Activated CD8-positive, alpha-beta memory T cell treated with anti-CD3 and anti-CD28 coated beads for 4 hours (primary cell): ENCODE data around the gene MRPS18B.
A peak's percentile ranks its signal among the peaks of the same experiment; 100 is the strongest.

Experiments
- DNase-seq, 2 donors: peaks; one replicate each; pipeline ENCODE4 v3.0.0-alpha.2; 2020; ENCODE audit warnings: low read depth in 2 of 2

Gene MRPS18B

DNA sequence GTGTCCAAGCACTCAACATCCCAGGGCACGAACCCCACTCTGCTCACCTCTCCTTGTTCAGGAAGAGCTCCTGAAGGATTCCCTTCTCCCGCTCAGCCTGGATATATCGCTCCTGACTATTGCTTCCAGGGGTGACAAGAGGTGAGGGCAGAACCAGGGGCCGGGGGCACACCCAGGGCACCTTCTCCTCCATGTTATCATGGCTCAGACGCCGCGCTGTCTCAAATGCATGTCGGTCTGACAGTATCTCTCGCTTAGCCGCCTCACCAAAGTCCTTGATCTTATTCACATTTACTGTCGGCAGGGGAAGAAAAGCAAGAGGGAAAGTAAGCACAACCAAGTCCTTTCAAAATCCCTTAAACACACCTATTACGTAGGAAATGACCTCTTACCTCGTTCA is 13.7 kb upstream of the MRPS18B start:
- no peak for DNase-seq

DNA sequence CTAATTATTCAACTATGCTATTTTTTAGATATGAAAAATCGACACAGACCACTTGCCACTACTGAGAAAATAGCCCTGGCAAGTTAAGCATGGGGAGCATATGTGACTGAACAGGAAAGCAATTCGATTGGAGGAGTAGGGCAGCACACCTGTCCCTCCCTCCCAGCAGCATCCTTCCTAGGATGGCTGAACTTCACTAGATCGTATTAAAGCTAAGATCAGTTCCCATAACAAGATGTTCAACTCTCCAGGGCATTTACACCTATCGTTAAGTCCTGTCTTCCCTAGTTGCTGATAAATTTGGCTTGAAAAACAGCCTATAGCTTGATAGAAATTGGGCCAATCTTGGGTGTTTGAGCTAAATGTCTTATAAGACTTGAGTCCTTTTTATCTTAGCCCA is 7.6 kb upstream of the MRPS18B start:
- no peak for DNase-seq

DNA sequence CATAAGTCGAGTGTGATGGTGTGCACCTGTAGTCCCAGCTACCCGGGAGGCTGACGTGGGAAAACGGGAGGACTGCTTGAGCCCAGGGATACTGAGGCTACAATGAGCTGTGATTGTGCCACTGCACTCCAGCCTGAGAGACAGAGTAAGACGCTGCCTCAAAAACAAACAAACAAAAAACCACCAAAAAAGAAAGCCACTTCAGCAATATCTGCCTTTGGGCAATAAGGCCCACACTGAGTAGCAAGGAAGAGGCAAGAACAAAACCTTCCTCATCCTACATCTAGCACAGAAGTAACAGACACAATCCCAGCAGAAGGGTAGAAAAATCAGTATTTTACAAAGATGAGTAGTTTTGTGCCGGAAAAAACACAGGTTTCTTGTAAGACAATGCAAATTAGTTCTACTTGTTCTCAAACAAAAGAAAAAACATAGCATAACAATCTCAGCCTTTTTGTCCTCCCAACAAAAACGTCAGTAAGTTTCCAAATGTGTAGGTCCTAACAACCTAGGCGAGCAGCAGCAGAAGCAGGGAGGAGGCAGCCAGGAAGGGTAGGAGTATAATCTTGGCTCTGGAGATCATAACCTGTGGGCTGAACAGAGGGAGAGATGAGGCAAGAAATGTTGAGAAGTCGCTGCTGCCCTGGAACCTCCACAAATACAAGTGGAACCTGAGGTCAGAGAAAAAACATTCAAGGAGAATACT is 6.3 kb upstream of the MRPS18B start:
- DNase-seq: no peak

DNA sequence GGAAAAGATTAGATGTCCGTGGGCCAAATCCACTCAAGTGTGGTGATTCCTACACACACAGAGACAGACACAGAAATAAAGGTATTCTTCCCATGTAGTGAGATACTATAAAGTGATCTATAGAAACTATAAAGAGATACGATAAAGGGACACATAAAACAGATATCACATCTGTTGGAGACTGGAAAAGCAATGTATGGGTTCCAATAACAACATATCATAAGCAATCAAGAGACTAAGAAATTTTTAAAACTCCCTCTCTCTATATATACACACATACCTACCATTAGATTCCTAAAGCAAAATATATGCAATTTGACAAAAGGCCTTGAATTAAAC is 5.8 kb upstream of the MRPS18B start:
- no peak for DNase-seq

DNA sequence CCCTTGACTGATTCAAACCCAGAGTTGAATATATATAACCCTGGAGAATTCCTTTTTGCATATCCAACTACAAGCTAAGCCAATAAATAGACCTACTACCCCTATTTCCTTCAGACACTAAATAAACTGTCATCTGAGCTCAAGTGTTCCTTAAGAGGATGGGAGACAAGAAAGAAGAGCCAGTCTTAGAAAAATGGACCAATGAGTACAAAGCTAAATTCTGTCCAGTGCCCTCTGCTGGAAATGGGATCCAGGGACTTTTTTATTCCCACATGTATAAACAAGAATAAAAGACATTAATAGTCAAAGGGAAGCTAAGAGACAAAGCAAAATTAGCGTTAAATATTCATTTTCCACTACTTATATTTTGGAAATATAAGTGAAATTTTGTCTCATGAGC is 5.4 kb upstream of the MRPS18B start:
- no peak for DNase-seq

DNA sequence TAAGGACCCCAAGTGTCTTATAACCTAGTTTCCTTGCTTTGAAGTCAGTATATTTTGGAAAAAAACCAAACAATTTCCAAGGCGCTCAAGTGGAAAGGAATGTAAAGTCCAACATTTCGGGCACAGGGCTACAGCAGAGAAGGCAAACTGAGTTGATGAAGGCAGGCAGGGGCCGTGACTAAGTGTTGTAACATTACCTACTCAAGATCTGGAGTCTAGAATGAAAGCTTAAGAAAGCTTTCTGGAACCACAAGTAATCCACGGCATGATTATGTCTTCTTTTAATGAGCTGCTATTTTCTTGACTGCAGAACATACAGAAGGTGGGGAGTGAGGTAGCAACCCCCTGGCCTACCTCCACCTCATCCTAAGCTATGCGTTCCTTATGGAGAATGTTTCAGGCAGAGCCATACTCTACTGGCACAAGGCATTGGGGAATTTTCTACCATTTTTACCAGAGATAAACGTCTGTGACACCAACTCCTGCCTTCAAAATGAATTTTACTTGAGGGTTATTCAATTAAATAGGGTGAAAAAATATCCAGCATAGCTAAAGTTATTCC is 4.9 kb upstream of the MRPS18B start:
- DNase-seq: no peak

DNA sequence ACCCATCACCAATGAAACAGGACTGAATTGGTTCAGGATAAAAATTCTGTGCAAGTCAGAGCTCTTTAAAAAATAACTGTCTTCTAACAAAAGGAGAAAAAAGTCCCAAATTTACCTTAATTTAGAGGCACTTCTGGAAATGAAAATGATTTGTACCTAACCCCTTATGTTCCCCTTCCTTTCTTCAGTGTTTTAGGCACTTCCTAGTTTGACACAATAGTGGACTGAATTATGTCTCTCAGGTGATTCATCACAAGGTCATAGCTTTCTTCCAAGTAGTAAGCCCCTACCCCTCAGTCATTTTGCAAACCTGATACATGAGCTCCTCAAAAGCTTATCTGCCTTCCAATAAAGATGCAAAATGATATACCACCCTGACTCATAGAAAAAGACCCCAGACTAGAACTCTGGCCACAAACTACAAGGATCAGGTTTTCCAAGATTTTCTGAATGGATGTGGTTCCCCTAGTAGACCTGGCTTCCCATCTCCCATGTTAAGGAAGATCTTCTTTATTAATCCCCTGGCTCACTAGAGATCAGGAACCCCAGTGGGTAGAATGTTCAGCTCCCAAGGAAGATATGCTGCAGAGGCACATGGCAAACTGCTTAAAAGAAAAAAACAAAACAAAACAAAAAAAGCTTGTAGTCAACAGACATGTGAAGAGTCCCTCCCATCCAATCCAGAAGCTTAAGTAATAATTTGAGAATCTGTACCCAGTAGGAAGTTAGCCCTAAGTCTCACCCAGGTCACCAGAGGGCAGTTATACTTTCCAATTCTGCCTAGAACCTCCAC is 4.2 kb upstream of the MRPS18B start:
- DNase-seq: no peak

DNA sequence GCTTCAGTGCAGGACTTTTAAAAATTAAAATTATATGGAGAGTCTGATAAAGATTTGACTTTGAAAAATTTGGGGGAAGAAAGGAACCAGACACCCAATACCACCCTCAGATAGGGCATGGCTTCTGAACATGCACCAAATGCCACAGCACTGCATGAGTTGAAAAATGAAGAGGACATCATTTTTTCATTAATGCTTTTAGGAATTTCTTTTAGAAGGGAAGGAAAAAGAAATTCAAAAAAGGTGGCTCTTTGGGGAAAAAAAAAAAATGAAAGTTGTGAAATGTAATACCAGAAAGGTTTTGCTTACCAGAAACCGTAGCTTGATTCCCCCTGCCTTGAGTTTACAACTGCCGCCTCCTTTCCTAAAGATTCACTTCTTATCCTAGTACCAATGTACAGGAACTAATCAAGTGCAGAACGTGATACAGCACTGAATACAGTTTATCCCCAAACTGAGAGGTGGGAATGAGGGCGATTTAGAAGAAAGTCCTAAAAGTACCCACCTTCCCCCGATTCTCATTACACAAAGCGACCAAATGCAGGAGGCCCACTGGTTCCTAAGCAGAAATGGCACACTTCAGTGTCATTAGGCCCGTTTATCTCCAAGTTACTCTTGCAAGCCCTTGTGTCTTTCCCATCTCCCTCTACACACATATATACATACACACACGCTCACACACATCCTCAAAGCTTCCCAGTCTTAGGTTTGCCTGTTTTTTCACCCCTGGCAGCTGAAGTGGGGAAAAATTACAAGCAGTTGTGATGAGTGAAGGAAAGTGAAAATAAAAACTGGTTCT is 3.4 kb upstream of the MRPS18B start:
- no peak for DNase-seq

DNA sequence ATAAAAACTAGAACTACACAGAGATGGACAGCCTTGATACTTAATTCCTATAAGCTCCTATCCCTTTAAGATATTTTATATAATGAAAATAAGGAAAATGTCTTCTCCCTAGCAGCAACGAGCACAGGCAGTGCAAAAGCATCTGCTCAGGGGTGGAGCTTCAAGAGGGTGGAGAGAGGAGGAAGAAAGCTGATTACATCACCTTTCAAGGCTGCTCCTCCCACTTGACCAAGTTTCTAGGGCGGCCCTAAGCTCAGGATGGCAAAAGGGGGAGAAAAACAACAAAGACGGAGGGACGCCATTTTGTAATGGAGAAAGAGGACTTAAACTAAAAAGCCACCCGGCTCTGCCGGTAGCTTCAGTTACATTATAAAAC is 2.8 kb upstream of the MRPS18B start:
- peak; percentile 62 to 80 for DNase-seq

DNA sequence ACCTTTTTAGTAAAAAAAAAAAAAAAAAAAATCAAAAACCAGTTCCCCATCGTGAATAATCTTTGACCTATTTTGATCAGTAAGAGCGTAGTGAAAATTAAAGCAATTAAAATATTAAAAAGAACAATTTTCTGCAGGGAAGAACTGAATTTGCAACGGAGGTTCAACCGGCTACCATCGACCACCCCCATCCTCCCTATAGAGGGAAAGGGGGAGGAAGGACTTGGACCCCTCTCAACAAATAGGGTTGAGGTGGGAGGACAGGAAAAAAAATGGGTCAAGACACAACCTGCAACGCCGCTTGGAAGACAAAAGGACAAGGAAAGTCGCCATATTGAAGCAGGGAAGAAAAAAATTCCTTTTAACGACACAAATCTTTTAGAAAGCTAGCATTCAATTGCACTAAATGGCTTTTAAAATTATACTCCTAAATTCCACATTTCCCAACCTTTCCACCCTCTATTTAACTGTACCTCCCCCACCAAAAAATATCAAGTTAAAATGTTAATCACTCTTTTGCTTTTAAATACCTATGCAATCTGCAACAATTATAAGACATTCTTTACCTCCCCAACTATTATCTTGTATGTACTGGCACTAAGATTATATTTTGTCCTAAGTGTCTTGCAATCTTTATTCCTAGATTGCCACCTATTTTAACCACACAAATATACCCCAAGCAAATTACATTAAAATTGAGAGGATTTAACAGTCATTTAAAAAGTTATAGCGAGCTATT is 2.3 kb upstream of the MRPS18B start:
- DNase-seq: no peak

DNA sequence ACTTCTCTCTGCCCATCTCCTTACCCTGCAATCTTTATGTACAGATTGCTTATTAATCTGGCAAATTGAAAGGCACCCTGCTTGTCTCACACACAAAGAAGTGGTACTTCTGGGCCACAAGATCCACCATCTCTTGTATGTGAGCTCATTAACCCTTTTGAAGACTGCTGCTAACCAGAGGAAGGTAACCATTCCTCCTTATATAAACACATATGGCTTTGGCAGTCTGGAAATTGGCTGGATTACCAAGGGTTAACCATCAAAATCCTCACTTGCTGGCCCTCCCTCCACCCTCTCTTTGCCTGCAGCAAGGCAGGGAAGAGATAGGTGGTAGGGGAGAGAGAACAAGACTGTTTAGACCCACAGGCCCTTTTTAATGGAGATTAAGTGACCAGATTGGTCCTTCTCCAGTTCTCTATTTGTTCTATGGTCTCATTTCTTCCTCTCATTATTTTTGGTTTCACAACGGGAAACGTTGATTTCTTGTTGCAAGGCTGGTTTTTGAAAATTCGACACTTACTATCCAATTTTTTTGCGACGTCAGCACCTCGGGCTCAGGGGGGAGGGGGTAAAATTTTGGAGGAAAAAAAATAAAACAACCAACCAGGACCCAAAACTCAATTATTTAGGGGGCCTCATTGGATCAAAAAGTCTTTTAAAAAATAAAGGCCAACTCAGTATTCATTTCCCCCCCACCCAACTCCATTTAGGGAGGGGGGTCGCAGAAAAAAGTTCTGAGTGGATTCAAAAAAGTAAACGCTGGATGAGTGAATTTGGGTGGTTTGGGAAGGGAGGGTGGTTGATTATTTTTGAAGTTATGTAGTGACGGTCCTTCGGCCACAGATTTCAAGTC is 1.5 kb upstream of the MRPS18B start:
- DNase-seq: no peak

DNA sequence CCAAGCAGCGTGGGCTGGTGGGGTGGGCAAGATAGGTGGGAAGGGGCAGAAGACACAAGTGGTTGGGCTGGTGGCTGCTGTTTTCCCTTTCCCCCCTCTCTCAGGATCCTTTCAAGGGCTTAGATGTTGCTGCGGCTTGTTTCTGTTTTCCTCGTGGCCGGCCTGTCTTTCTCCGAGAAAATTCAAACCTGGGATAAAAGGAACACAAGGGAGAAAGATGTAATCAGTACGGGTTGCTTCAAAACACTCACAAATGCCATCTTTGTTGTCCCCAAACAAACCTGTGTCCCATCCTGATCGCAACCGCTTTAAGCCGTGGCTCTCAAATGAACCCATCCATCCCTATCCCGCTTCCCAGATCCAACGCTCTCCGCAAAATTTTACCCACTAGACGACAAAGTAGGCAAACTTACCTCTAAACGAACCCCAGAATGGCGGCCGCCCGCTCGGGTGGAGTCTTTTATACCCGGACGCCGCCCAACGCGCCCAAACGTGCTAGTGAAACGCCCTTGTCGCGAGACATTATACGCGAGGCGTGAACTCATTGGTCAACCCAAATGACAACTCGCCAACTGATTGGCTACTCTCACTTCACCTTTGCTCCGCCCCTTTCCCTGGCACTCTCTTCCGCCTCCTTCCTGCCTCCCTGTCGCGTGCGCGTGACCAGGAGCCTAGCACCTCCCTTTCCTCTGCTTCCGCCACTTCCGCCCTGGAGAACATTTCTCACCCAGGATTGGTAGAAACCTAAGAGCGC is 652 bp upstream of the MRPS18B start, which contains the start of gene PPP1R10:
TSS of gene PPP1R10 (minus strand) at position 433 of the 754 bp plus-strand sequence. CDS start 7,299 bp downstream, outside the sequence.
- peak; percentile 95 to 100 for DNase-seq

DNA sequence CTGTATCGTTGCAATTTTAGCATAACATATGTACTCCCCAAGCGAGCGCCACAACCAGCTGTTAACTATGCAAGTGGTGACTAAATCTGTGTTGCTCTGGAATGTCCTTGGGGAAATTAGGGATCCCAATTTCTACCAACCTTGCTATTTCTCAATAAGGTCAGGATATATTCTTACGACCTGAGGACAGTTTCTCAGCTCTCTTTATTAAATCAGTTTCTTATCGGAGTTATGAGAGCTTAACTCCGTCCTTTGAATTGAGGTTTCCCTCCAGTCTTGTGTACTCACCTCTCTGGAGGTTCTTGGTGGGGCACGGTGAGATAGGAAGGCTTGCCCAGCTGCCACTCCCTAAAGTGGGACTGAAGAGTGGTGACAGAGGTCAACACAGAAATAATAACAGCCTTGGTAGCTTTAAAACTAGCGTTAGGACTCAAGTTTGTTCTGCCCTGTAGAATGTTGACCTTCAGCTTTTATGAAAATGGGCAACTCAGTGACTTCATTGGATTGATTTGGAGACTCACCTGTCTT is 694 bp downstream of the MRPS18B start:
- no peak for DNase-seq

DNA sequence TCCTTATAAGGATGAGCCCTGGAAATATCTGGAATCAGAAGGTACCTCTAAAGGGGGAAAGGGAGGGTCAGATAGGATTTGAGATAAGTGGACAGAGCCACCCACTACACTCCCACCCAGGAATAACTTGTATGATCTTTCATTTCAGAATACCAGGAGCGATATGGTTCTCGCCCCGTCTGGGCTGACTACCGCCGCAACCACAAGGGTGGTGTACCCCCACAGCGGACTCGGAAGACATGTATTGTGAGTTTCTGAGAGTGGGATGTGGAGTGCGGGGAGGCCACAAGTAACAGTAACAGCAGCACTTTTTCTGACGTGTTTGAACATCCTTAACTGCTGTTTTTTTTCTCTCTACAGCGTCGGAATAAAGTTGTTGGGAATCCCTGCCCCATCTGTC is 1.9 kb downstream of the MRPS18B start:
- DNase-seq: no peak

DNA sequence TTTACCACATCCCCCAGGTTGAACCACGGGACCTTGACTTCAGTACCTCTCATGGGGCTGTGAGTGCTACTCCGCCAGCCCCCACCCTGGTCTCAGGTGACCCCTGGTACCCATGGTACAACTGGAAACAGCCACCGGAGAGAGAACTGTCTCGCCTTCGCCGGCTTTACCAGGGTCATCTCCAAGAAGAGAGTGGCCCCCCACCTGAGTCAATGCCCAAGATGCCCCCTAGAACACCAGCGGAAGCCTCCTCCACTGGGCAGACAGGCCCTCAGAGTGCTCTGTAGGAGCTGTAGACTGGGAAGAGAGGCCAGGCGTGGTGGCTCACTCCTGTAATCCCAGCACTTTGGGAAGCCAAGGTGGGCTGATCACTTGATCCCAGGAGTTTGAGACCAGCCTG is 7.9 kb downstream of the MRPS18B start:
- no peak for DNase-seq

DNA sequence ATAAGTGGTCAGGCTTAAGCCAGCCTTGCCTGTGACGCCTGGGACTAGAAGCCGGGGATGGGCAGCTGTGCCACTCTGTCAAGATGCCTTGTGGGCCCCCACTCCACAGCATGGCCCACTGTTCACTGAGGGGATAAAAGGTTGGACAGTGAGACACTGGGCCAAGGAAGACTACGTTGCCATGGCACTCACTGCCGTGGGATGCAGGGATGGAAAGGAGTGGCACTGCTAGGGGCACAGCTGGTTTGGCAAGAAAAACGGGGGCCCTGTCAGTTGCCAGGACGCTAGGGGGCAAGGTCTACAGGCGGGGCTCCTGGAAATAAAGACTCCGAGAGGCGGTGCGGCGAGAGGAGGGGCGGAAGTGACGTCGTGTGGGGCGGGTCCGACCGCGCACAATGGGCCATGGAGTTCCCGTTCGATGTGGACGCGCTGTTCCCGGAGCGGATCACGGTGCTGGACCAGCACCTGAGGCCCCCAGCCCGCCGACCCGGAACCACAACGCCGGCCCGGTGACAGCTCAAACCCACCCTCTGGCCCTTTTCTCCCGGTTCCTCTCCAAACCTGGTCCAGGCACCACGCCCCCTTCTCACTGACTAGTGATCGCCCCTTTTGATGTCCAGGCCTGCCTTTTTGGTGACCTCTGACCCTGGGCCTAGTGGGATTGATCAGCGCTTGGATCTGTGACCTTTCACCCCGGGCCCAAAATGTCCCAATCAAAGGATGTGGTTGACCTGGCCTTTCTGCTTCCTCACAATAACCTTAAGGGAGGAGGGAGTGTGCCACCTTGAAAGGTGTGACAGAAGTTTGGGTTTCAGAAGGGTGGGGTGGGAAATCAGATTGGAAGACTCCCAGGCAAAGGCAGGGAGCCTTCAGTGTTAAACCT is 9.1 kb downstream of the MRPS18B start, which contains the start of gene ATAT1:
TSS of gene ATAT1 (plus strand) at position 391 of the 883 bp plus-strand sequence.
- peak; percentile 78 for DNase-seq

DNA sequence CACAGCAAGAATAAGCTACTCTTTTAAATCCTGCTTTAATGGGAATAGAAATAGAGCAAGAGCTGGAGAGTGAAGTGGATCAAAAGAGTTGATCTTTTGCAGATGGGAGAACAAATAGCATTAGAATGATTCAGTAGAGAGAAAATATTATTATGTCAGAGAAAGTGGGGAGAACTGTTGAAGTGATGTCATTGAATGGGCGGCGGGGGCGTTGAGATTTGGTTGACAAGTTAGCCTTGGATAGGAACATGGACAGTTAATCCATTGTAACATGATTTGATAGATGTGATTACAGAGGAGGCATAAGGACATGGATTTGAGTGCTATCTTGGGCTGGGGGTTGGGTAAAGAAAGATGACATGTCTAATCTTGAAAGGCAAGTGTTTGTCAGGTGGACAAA is 18.2 kb downstream of the MRPS18B start:
- no peak for DNase-seq

DNA sequence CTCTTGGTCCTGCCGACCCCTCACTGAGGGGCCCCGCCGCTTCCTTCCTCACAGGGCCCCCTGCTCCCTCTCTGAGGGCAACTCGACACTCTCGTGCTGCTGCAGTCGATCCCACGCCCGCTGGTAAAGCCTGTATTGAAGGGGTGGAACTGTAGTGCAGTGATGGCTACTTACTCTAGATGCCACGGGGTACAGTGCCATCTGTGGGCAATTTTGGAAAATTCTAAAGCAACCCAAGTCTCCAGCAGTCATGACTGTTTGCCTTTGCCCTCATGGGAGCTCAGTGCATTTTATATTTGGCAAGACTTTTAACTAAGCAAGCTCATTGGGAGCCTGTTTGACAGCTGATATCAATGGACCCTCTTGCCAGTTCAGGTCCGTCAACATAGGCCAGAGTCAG is 22.8 kb downstream of the MRPS18B start:
- DNase-seq: no peak

DNA sequence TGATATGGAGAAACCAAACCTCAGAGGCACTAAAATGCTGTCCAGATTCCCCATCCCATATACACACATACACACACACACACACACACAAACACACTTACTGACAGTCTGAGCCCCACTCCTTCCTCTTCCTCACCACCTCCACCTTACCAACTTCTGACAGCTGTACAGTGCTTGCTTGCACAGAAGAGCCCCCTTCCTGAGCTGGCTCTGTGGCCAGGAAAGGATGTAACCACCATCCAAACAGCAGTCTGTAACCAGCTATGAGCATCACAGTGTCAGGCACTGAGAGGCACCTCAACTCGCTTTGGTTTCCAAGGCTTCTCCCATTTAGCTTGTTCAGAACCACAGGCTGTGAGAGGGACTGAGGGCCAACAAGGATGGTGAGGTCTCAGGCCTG is 23.4 kb downstream of the MRPS18B start:
- no peak for DNase-seq
